ENCODE measurements around the gene OVCH2. TPM values are rescaled to one million over a fixed set of nuclear protein-coding genes. Genes with fewer than 3 reads are reported as not detected.

Gene OVCH2
- total RNA-seq, 1 donor from 2014 or later, result not detected

GRCh38 chr11:7640816-7641215 lies 65.5 kb downstream of the OVCH2 start:
- DNase-seq (ENCODE audit: low read depth), result no peak

DNA sequence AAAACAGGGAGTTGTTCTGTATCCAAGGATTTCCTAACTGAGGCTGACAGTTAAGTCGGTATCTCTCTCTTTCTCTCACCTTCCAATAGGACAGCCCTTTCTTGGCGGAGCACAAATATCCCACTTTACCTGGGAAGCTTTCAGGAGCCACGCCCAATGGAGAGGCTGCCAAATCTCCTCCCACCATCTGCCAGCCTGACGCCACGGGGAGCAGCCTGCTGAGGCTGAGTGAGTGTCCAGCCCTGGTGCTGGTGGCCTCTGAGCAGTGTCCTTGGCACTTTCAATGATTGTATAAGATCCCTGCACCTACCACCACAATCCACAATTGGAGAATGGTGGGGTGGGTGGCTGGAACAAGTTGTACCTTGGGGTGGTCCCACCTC lies 66.6 kb downstream of the OVCH2 start:
- DNase-seq (ENCODE audit: low read depth), result no peak

Other genes starting within 250 kb of the OVCH2 start
- not detected in 2 replicates for gene OLFML1, start 221.0 kb downstream of the OVCH2 start, total RNA-seq
- gene PPFIBP2, start 192.5 kb downstream of the OVCH2 start, total RNA-seq, result 33.4 and 43.3 TPM in 2 replicates
- 0.67 TPM in 1 of 2 replicates, not detected in the other for gene CYB5R2, start 33.0 kb downstream of the OVCH2 start, total RNA-seq
- gene OR5P2, start 90.5 kb upstream of the OVCH2 start, total RNA-seq, result not detected in 2 replicates
- not detected in 2 replicates for gene OR5P3, start 124.4 kb upstream of the OVCH2 start, total RNA-seq
- gene OR10A6, start 224.8 kb upstream of the OVCH2 start, total RNA-seq, result 0.16 TPM in 1 of 2 replicates, not detected in the other
- 0.45 TPM in 1 of 2 replicates, not detected in the other for gene OR10A3, start 235.2 kb upstream of the OVCH2 start, total RNA-seq